HepG2 (cell line): ENCODE measurements around the gene STARD10. TPM values are rescaled to one million over a fixed set of nuclear protein-coding genes. Genes with fewer than 3 reads are reported as not detected.

ENCODE experiments used
- ELF1 ChIP-seq: sonication (generic); formaldehyde crosslinking; IDR thresholded peaks from 2 replicates; pipeline ENCODE4 v1.4.0; 2020; ENCODE audit warnings: missing genetic modification reagents
- FOXK2 ChIP-seq: fragments of 450-650 bp; IDR thresholded peaks from 2 replicates; pipeline ENCODE4 v1.6.1; 2016
- GABPA ChIP-seq, 2 experiments: IDR thresholded peaks; 2 replicates each; pipeline ENCODE4 v1.6.1; 2011 to 2016; ENCODE audit warnings: low read depth in 2 of 2, low read length in 1 of 2, missing biosample characterization in 1 of 2, missing genetic modification characterization in 1 of 2
- GTF2F1 ChIP-seq: fragments of 150-350 bp; IDR thresholded peaks from 2 replicates; pipeline ENCODE4 v1.6.1; 2014; ENCODE audit warnings: low read length
- HMG20A ChIP-seq: IDR thresholded peaks from 2 replicates; pipeline ENCODE4 v1.6.1; 2016; ENCODE audit warnings: borderline replicate concordance
- MXD1 ChIP-seq: sonication (generic); formaldehyde crosslinking; IDR thresholded peaks from 2 replicates; pipeline ENCODE4 v1.4.0; 2020; ENCODE audit warnings: mild to moderate bottlenecking, missing genetic modification reagents
- NCOA2 ChIP-seq: sonication (generic); formaldehyde crosslinking; IDR thresholded peaks from 2 replicates; pipeline ENCODE4 v1.8.0; 2022; ENCODE audit warnings: inconsistent platforms
- PTBP1 ChIP-seq: fragments of 200-400 bp; formaldehyde crosslinking; IDR thresholded peaks from 2 replicates; pipeline ENCODE4 v1.6.1; 2018; ENCODE audit warnings: low read length, low read depth; ENCODE audit not compliant: poor library complexity, severe bottlenecking
- SNRNP70 ChIP-seq: fragments of 200-400 bp; formaldehyde crosslinking; IDR thresholded peaks from 2 replicates; pipeline ENCODE4 v1.6.1; 2017; ENCODE audit warnings: mild to moderate bottlenecking, low read depth, low read length, moderate library complexity
- TCF7L2 ChIP-seq: IDR thresholded peaks from 2 replicates; pipeline ENCODE4 v1.6.1; 2011; ENCODE audit warnings: mild to moderate bottlenecking, low read depth, low read length, moderate library complexity
- ZBTB7B ChIP-seq: sonication (generic); formaldehyde crosslinking; IDR thresholded peaks from 2 replicates; pipeline ENCODE4 v1.4.0; 2020; ENCODE audit warnings: missing genetic modification reagents
- ZFP90 ChIP-seq: sonication (generic); formaldehyde crosslinking; IDR thresholded peaks from 2 replicates; pipeline ENCODE4 v1.8.0; 2022; ENCODE audit warnings: missing genetic modification reagents, mild to moderate bottlenecking, inconsistent platforms, borderline replicate concordance
- ZNF484 ChIP-seq: sonication (generic); formaldehyde crosslinking; IDR thresholded peaks from 2 replicates; pipeline ENCODE4 v1.5.1; 2020; ENCODE audit warnings: mild to moderate bottlenecking, low read depth, missing genetic modification reagents, borderline replicate concordance
- ZNF547 ChIP-seq: sonication (generic); formaldehyde crosslinking; IDR thresholded peaks from 2 replicates; pipeline ENCODE4 v1.5.1; 2020; ENCODE audit warnings: mild to moderate bottlenecking, missing genetic modification reagents
- ZNF567 ChIP-seq: sonication (generic); formaldehyde crosslinking; IDR thresholded peaks from 2 replicates; pipeline ENCODE4 v1.8.1; 2023; ENCODE audit warnings: mild to moderate bottlenecking, missing genetic modification reagents, borderline replicate concordance
- ZNF781 ChIP-seq: sonication (generic); formaldehyde crosslinking; IDR thresholded peaks from 2 replicates; pipeline ENCODE4 v1.5.1; 2020; ENCODE audit warnings: borderline replicate concordance, mild to moderate bottlenecking, missing genetic modification reagents; ENCODE audit errors: not compliant biosample characterization
- polyA plus RNA-seq, 8 experiments: library from polyadenylated mRNA; depleted of rRNA in 3 of 8; stranded (reverse) in 7 of 8; unstranded in 1 of 8; fragments of >200 nt; fragmentation: Illumina TruSeq in 4 of 8; extraction: Trizol in 4 of 8; gene quantifications; 2 replicates each; pipeline versions ENCODE4 v1.2.1 to v1.2.3, GENCODE V29; 2011 to 2016; ENCODE audit warnings: low read depth in 4 of 8, missing spikeins in 1 of 8, mixed read lengths in 1 of 8; ENCODE audit not compliant: insufficient read depth in 1 of 8
- total RNA-seq, 5 experiments: library from RNA; depleted of rRNA; stranded (reverse); fragments of >200 nt; fragmentation: Illumina TruSeq; extraction: Trizol; gene quantifications; 2 replicates each; pipeline ENCODE4 v1.2.3, GENCODE V29; 2016; ENCODE audit warnings: low read depth in 1 of 5
- TF ChIP-seq, protein P1 (sequence below): sonication (generic); formaldehyde crosslinking; IDR thresholded peaks from 2 replicates; pipeline ENCODE4 v1.4.0; 2020; ENCODE audit warnings: missing genetic modification reagents, low read depth, mild to moderate bottlenecking, borderline replicate concordance
- TF ChIP-seq, protein P2 (sequence below): sonication (generic); formaldehyde crosslinking; IDR thresholded peaks from 2 replicates; pipeline ENCODE4 v1.5.0; 2020; ENCODE audit warnings: missing genetic modification reagents
- TF ChIP-seq, protein P3 (sequence below): sonication (generic); formaldehyde crosslinking; IDR thresholded peaks from 2 replicates; pipeline ENCODE4 v1.4.0; 2020; ENCODE audit warnings: missing genetic modification reagents

Gene STARD10
- total and polyA plus RNA-seq, 2 of the 13 experiments (the other 11 are each of a cell fraction or from before 2014, with no cell fraction given), result 260 to 341 TPM

DNA sequence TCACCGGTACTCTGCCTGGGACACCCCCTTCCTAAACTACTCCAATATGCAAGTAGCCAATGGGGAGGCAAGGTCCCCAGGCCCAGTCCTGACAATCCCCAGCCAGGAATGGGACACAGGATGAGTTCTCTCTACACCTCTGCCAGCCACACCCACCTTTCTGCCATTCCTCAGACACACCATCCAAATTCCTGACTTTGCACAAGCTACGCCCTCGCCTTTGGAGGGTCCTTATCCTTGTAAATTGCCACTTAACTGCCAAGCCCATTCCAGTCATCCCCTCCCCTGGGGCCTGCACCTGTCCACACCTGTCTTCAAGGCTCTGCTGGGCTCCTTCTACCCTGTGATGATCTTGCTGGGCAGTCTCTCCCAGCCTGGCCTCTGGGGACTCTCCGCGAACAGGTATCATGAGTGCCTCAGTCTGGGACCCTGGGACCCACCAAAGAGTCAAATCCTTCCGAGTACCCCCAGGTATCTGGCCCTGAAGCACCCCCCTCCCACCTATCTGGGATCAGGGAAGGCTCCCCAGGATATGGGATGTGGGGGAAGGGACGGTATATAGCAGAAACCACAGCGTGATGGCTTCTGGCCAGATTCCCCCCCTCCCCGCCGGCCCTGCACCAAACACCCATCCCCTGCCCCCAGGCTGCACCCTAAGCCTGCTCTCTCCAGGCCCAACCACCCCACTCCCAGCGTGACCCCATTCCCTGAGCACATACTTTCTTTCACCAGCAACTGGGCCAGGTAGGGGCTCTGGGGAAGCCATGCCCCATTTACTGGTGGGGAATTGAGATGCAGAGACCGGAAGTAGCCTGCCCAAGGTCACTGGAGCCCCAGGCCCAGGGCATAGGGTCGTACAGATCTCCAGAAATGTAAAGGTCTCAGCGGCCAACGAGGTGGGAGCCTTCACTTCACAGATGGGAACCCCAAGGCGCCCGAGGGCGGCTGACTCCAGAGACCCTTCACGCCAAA is 42.4 kb downstream of the STARD10 start (continued):
- TF ChIP-seq ZNF547 (CRISPR knock-in tag) (no peak), ZBTB7B (CRISPR knock-in tag) (peak; percentile 46; the same call in 1 of the 2 replicates), MXD1 (CRISPR knock-in tag) (0 out of 2 replicates have a peak, but pooled peaks have one; percentile 23), ELF1 (peak; percentile 57; the same call in 1 of the 2 replicates), FOXK2 (no peak), SNRNP70 (no peak), NCOA2 (CRISPR knock-in tag) (no peak), TCF7L2 (no peak), HMG20A (no peak), GTF2F1 (no peak), GABPA (IDR thresholded peaks at IDR 0.05; ENCODE audit: low read depth, low read length) (no peak), GABPA (CRISPR knock-in tag; IDR thresholded peaks at IDR 0.05; ENCODE audit: low read depth) (peak; percentile 45; the same call in 1 of the 2 replicates), ZNF781 (CRISPR knock-in tag) (no peak), ZFP90 (CRISPR knock-in tag) (no peak), ZNF484 (CRISPR knock-in tag) (no peak), ZNF567 (CRISPR knock-in tag) (no peak), PTBP1 (no peak)
- TF ChIP-seq, protein P1, sequence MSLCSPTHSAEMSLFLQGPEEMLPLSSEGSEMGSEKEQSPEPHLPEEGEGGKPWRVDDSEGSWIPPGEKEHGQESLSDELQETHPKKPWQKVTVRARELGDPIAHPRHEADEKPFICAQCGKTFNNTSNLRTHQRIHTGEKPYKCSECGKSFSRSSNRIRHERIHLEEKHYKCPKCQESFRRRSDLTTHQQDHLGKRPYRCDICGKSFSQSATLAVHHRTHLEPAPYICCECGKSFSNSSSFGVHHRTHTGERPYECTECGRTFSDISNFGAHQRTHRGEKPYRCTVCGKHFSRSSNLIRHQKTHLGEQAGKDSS, result no peak
- TF ChIP-seq, protein P2, sequence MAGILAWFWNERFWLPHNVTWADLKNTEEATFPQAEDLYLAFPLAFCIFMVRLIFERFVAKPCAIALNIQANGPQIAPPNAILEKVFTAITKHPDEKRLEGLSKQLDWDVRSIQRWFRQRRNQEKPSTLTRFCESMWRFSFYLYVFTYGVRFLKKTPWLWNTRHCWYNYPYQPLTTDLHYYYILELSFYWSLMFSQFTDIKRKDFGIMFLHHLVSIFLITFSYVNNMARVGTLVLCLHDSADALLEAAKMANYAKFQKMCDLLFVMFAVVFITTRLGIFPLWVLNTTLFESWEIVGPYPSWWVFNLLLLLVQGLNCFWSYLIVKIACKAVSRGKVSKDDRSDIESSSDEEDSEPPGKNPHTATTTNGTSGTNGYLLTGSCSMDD (CRISPR knock-in tag), result no peak
- TF ChIP-seq, protein P3, sequence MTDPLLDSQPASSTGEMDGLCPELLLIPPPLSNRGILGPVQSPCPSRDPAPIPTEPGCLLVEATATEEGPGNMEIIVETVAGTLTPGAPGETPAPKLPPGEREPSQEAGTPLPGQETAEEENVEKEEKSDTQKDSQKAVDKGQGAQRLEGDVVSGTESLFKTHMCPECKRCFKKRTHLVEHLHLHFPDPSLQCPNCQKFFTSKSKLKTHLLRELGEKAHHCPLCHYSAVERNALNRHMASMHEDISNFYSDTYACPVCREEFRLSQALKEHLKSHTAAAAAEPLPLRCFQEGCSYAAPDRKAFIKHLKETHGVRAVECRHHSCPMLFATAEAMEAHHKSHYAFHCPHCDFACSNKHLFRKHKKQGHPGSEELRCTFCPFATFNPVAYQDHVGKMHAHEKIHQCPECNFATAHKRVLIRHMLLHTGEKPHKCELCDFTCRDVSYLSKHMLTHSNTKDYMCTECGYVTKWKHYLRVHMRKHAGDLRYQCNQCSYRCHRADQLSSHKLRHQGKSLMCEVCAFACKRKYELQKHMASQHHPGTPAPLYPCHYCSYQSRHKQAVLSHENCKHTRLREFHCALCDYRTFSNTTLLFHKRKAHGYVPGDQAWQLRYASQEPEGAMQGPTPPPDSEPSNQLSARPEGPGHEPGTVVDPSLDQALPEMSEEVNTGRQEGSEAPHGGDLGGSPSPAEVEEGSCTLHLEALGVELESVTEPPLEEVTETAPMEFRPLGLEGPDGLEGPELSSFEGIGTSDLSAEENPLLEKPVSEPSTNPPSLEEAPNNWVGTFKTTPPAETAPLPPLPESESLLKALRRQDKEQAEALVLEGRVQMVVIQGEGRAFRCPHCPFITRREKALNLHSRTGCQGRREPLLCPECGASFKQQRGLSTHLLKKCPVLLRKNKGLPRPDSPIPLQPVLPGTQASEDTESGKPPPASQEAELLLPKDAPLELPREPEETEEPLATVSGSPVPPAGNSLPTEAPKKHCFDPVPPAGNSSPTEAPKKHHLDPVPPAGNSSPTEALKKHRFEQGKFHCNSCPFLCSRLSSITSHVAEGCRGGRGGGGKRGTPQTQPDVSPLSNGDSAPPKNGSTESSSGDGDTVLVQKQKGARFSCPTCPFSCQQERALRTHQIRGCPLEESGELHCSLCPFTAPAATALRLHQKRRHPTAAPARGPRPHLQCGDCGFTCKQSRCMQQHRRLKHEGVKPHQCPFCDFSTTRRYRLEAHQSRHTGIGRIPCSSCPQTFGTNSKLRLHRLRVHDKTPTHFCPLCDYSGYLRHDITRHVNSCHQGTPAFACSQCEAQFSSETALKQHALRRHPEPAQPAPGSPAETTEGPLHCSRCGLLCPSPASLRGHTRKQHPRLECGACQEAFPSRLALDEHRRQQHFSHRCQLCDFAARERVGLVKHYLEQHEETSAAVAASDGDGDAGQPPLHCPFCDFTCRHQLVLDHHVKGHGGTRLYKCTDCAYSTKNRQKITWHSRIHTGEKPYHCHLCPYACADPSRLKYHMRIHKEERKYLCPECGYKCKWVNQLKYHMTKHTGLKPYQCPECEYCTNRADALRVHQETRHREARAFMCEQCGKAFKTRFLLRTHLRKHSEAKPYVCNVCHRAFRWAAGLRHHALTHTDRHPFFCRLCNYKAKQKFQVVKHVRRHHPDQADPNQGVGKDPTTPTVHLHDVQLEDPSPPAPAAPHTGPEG, result no peak
